Measurements from ENCODE around the gene HSPBAP1. TPM values are rescaled to one million over a fixed set of nuclear protein-coding genes. Genes with fewer than 3 reads are reported as not detected.

The HSPBAP1 gene
- total and polyA plus RNA-seq, 9 of the 15 experiments (the other 6 are each of a cell fraction or from before 2014, with no cell fraction given) = 2.1 to 4.5 (median 3.4) TPM

GRCh38 chr3:122758877-122759560 lies 34.6 kb downstream of the HSPBAP1 start (continued):
- no peak for TF ChIP-seq CHD7 (IDR thresholded peaks at IDR 0.05; ENCODE audit: low read depth, low read length)
- no peak for TF ChIP-seq SLC30A9 (CRISPR knock-in tag; IDR thresholded peaks at IDR 0.05)
- TF ChIP-seq FOXJ2 (tag; IDR thresholded peaks at IDR 0.05) = no peak
- TF ChIP-seq E2F3 (CRISPR knock-in tag; IDR thresholded peaks at IDR 0.05) = no peak
- TF ChIP-seq ZBTB26 (CRISPR knock-in tag; IDR thresholded peaks at IDR 0.05) = no peak
- TF ChIP-seq CCNT2 (IDR thresholded peaks at IDR 0.05; ENCODE audit: borderline replicate concordance, extremely low read depth, insufficient read length, low read depth, low read length) = no peak
- TF ChIP-seq TARDBP (IDR thresholded peaks at IDR 0.05) = no peak
